Measurements from ENCODE around the gene KL. TPM values are rescaled to one million over a fixed set of nuclear protein-coding genes. Genes with fewer than 3 reads are reported as not detected.

Gene KL
- total and polyA plus RNA-seq, 10 of the 15 experiments (the other 5 are each of a cell fraction or from before 2014, with no cell fraction given) = 0.08 to 2.1 (median 1.4) TPM

- WGBS (ENCODE audit: insufficient coverage, insufficient replicate concordance, low lambda C conversion rate, missing lambda C conversion rate) = 62% methylated on average over 3 of the region's 3 CpGs
- in situ Hi-C loops (cut with MboI) = no loop called here
- Histone ChIP-seq H3K4me2 (ENCODE audit: control insufficient read depth, insufficient read depth) (no peak overlapping the region), H3K4me3 (no peak overlapping the region), H4K20me1 (ENCODE audit: control insufficient read depth, insufficient read depth) (no peaks in the 10 kb centered on the region), H3K9me3 (replicated peaks; ENCODE audit: control insufficient read depth, insufficient read depth, low read length) (no peaks in the 10 kb centered on the region), H3K27me3 (replicated peaks in 1 of 2; ENCODE audit: control insufficient read depth in 2 of 2, insufficient read depth in 2 of 2, low read length in 1 of 2) (no peaks in the 10 kb centered on the region), H3K27ac (ENCODE audit: control insufficient read depth, insufficient read depth) (no peak overlapping the region), H3K4me1 (ENCODE audit: control insufficient read depth, insufficient read depth, low read length) (no peaks in the 10 kb centered on the region), H3K79me2 (ENCODE audit: control insufficient read depth, insufficient read depth, low read length) (no peaks in the 10 kb centered on the region), H3K36me3 (ENCODE audit: control insufficient read depth in 2 of 2, insufficient read depth in 2 of 2, low read length in 1 of 2) (no peaks in the 10 kb centered on the region), H2AFZ (ENCODE audit: control insufficient read depth, low read depth, low read length) (no peak overlapping the region), H3K9ac (ENCODE audit: control insufficient read depth, insufficient read depth, low read length) (no peak overlapping the region)
- ATAC-seq = no peak
- no peak for DNase-seq (ENCODE audit: low read depth, low spot score)
- TF ChIP-seq E4F1 (IDR thresholded peaks at IDR 0.05; ENCODE audit: borderline replicate concordance, partially characterized antibody) (no peak), EGR1 (IDR thresholded peaks at IDR 0.05; ENCODE audit: borderline replicate concordance in 1 of 2, low read depth in 2 of 2, low read length in 2 of 2) (no peak), NFYA (IDR thresholded peaks at IDR 0.05; ENCODE audit: borderline replicate concordance, low read depth, low read length) (no peak), SUZ12 (IDR thresholded peaks at IDR 0.05; ENCODE audit: unreplicated experiment) (no peak), HDAC6 (IDR thresholded peaks at IDR 0.05; ENCODE audit: unreplicated experiment) (no peak), GABPA (IDR thresholded peaks at IDR 0.05; ENCODE audit: low read depth) (no peak), WRNIP1 (IDR thresholded peaks at IDR 0.05; ENCODE audit: borderline replicate concordance, low read depth, low read length) (no peak), YY1 (IDR thresholded peaks at IDR 0.05; ENCODE audit: low read depth, low read length) (no peak), RCOR1 (conservative IDR thresholded peaks at IDR 0.05; ENCODE audit: low read depth, low read length) (no peak), SMC3 (IDR thresholded peaks at IDR 0.05; ENCODE audit: borderline replicate concordance, low read length) (no peak), EZH2 (IDR thresholded peaks at IDR 0.05; ENCODE audit: borderline replicate concordance, control insufficient read depth, low read depth, low read length) (no peak), ZNF207 (IDR thresholded peaks at IDR 0.05; ENCODE audit: borderline replicate concordance) (no peak), CREM (IDR thresholded peaks at IDR 0.05; ENCODE audit: low read depth) (no peak), USF1 (IDR thresholded peaks at IDR 0.05; ENCODE audit: borderline replicate concordance, extremely low read length, insufficient read depth, low read depth, low read length) (no peak), RELA (IDR thresholded peaks at IDR 0.05; ENCODE audit: borderline replicate concordance, partially characterized antibody) (no peak)
- CTCF ChIA-PET = no interaction called here
- RAD21 ChIA-PET (ENCODE audit: unreplicated experiment) = interaction anchor here (1.5 kb wide), 1 partner anchor 34 kb away, joined by 3 read pairs; no protein-coding TSS in a partner anchor
- no peak for FAIRE-seq
- no TSS peak for BruUV-seq (replicated peaks)
- SMC1A ChIA-PET (ENCODE audit: uncharacterized antibody, unreplicated experiment) = interaction anchor here (0.9 to 1.8 kb wide), 2 partner anchors 33 to 37 kb away, joined by 3 to 6 read pairs; no protein-coding TSS in a partner anchor
- POLR2A ChIA-PET = no interaction called here
- intact Hi-C loops (cut with micrococcal nuclease; ENCODE audit: unreplicated experiment) = no loop called here
Measured at GRCh38 chr13:33073338-33073737, 57.1 kb downstream of the KL start.

Data from GM12878 (cell line).